ENCODE data around the gene HRH2.

Gene HRH2

DNA sequence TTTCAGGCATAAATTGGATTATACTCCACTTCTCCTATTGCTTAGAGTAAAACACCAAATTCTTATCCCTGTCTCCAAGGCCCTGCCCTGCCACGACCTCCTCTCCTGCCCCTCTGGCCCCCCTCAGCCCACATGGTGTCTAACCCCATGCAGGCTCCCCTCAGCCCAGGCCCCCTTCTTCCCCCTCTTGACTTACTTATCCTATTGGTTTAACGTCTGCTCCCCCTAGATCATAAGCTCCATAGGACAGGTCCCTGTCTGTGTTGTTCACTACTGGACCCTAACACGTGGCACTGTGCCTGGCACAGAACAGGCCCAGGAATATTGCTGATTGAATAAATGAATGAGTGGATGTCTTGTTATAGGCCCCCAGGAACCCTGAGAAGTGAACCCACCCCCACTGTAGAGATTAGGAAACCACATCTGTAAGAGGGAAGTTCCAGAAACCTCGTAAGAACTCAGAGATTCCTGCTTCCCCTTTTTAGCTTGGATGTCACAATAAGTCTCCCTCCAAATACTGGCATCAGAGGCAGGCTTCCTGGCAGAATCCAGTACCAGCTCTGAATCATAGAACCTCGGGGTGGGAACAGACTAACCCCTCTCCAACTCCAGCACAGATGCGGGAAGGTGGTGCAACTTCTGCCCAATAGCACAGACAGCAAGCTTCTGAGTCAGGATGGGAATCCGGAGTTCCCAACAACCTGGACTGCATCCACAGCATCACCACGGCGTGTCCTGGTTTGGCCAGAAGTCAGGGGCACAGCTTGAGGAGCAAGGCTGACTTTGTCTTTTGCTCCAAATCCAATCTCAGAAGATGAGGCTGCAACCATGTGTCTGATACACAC lies 31.5 kb downstream of the HRH2 start:
- Mint-ChIP-seq H3K27ac (no peak overlapping the region), H3K36me3 (peaks cover 6% of the 10 kb centered on the region), H3K9me3 (ENCODE audit: low read depth) (no peaks in the 10 kb centered on the region), H3K4me3 (no peak overlapping the region), H3K4me1 (ENCODE audit: low read depth) (peaks cover 48% of the 10 kb centered on the region), H3K27me3 (no peaks in the 10 kb centered on the region)

DNA sequence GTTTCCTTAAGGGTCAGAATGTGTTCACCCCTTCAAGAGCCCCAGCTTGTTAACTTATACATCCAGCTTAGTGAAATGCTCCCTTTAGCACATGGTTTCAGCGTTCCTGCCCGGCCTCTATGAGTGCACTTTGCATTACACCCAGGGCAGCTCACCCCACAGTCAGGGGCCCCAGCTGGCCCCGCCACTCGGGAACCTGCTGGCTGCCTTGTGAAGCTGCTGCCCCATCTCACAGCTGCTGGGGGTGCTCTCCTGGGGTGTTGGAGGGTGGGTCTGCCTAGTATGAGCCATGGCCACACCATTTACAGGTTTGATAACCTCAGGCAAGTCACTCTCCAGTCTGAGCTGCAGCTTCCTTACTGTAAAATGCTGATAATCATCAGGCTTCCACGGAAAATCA lies 32.2 kb downstream of the HRH2 start:
- H3K4me3 Mint-ChIP-seq, result no peak overlapping the region
- peaks cover 43% of the 10 kb centered on the region for H3K4me1 Mint-ChIP-seq (ENCODE audit: low read depth)
- H3K36me3 Mint-ChIP-seq, result peaks cover 3% of the 10 kb centered on the region
- H3K27me3 Mint-ChIP-seq, result no peaks in the 10 kb centered on the region
- H3K9me3 Mint-ChIP-seq (ENCODE audit: low read depth), result no peaks in the 10 kb centered on the region
- H3K27ac Mint-ChIP-seq, result no peak overlapping the region

DNA sequence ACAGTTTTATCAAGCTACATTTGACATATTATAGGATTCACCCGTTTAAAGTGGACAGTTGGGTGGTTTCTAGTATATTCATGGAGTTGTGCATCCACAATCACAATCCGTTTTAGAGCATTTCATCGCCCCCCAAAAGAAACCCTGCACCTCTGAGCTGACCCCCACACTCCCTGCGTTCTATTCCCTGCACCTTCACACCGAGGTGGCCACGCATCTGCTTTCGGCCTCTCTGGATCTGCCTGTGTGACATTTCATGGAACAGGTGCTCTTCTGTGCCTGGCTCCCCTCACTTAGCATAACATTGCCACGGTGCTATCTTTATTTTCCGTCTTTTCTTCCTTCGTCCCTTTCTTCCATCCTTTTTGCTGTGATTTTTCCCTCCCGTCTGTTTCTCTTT lies 32.7 kb downstream of the HRH2 start:
- no peaks in the 10 kb centered on the region for H3K9me3 Mint-ChIP-seq (ENCODE audit: low read depth)
- no peaks in the 10 kb centered on the region for H3K27me3 Mint-ChIP-seq
- H3K4me3 Mint-ChIP-seq, result no peak overlapping the region
- H3K36me3 Mint-ChIP-seq, result peaks cover 3% of the 10 kb centered on the region
- peaks cover 44% of the 10 kb centered on the region for H3K4me1 Mint-ChIP-seq (ENCODE audit: low read depth)
- peak overlapping the region; percentile 59 for H3K27ac Mint-ChIP-seq

DNA sequence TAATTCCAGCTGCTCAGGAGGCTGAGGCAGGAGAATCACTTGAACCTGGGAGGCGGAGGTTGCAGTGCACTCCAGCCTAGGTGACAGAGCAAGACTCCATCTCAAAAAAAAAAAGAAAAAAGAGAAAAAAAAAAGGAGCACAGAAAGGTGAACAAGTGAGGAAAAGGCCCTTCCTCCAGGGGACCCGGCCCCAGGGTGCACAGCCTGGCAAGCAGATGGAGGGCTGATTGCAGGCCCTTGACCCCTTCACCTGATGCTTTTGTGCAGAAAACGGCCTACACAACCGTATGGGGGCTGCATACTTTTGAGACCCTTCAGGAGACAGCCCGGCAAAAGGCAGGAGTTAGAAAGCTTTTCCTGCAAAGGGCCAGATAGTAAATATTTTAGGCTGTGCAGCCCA lies 33.9 kb downstream of the HRH2 start:
- peaks cover 52% of the 10 kb centered on the region for H3K4me1 Mint-ChIP-seq (ENCODE audit: low read depth)
- H3K36me3 Mint-ChIP-seq, result peaks cover 3% of the 10 kb centered on the region
- no peaks in the 10 kb centered on the region for H3K9me3 Mint-ChIP-seq (ENCODE audit: low read depth)
- no peaks in the 10 kb centered on the region for H3K27me3 Mint-ChIP-seq
- H3K4me3 Mint-ChIP-seq, result no peak overlapping the region
- peak overlapping the region; percentile 28 for H3K27ac Mint-ChIP-seq

DNA sequence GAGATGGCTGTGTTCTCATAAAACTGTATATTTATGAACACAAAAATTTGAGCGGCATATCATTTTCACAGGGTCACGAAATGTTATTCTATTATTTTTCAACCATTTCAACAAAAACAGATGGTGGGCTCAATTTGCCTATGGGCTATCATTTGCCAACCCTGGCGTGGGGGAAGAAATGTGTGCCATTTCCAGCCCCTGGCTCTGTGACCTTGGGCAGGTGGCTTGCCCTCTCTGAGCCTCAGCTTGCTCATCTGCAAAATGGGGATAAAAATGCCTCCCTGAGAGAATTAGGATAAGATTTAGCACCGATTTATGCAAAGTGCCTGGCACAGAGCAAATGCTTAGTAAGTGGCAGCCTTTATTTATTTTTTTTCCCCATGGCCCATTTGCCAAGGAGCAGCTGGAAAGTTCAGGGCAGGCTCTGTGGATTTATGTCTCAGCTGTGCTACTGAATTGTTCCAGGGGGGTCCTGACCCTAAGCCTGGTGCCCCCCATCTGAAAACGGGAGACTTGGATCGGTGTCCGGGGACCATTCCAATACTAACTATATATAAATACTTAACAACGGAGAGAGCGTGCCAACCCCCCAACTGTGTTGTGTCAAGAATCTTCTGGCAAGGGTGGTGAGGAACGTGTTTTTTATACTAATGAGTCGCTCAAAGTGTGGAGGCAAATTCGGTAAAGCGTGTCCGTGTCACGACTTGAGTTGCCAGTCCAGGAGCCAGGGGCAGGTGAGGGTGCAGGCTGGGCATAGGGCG lies 34.5 kb downstream of the HRH2 start:
- H3K36me3 Mint-ChIP-seq, result peaks cover 3% of the 10 kb centered on the region
- peaks cover 53% of the 10 kb centered on the region for H3K4me1 Mint-ChIP-seq (ENCODE audit: low read depth)
- H3K27me3 Mint-ChIP-seq, result no peaks in the 10 kb centered on the region
- peak overlapping the region; percentile 28 for H3K27ac Mint-ChIP-seq
- no peak overlapping the region for H3K4me3 Mint-ChIP-seq
- H3K9me3 Mint-ChIP-seq (ENCODE audit: low read depth), result no peaks in the 10 kb centered on the region

DNA sequence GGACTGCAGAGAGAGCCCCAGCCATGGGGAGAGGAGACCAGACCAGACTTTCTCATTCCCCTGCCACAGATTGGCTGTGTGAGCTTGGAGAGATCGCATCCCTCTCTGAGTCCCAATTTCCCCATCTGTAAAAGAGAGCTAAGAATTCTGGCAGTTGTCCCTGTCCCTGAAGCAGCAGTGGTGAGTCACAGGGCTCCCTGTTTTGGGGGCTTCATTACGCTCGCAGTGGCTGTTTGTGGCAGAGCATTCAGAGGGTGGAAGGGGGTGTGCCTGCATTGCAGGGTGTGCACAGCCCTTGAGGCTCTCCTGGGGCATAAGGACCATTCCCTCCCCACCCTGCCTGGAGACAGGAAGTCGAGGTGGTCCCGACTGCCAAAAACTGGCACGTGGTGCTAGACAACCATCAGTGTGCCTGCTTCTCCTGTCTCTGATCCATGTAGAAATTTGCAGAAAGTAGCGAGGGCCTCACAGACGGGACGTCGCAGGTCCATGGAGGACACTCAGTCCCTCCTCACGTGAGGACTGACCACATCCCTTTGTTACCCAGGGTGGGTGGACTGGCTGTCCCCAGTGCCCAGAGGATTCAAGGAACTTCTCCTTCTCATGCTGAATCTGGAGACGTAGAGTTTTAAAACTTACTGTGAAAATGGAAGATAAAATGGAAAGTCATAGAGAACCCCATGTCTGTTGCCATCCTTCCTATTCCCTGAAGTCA lies 35.3 kb downstream of the HRH2 start:
- H3K4me3 Mint-ChIP-seq, result no peak overlapping the region
- H3K36me3 Mint-ChIP-seq, result peaks cover 3% of the 10 kb centered on the region
- peaks cover 57% of the 10 kb centered on the region for H3K4me1 Mint-ChIP-seq (ENCODE audit: low read depth)
- no peaks in the 10 kb centered on the region for H3K27me3 Mint-ChIP-seq
- H3K9me3 Mint-ChIP-seq (ENCODE audit: low read depth), result no peaks in the 10 kb centered on the region
- H3K27ac Mint-ChIP-seq, result peak overlapping the region; percentile 64

DNA sequence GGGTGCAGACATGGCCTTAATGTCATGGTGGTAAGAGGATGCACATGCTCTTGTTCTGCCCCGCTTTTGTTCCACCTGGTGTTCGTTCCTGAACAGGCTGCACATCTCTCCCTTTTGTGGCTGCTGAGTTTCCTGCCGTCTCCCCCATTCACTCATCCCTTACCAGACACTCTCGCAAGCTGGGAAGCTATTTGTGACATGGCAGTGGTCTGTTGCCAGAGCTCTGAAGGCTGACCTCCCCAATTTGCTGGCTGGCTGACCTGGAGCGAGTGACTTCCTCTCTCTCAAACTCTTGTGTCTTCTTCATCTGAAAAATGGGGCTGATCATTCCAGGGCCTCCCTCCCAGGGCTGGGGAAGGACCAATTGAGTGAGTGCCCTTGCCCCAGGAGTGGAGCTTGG lies 35.9 kb downstream of the HRH2 start:
- H3K9me3 Mint-ChIP-seq (ENCODE audit: low read depth), result no peaks in the 10 kb centered on the region
- peaks cover 3% of the 10 kb centered on the region for H3K36me3 Mint-ChIP-seq
- no peaks in the 10 kb centered on the region for H3K27me3 Mint-ChIP-seq
- peaks cover 57% of the 10 kb centered on the region for H3K4me1 Mint-ChIP-seq (ENCODE audit: low read depth)
- no peak overlapping the region for H3K4me3 Mint-ChIP-seq
- H3K27ac Mint-ChIP-seq, result peak overlapping the region; percentile 64

DNA sequence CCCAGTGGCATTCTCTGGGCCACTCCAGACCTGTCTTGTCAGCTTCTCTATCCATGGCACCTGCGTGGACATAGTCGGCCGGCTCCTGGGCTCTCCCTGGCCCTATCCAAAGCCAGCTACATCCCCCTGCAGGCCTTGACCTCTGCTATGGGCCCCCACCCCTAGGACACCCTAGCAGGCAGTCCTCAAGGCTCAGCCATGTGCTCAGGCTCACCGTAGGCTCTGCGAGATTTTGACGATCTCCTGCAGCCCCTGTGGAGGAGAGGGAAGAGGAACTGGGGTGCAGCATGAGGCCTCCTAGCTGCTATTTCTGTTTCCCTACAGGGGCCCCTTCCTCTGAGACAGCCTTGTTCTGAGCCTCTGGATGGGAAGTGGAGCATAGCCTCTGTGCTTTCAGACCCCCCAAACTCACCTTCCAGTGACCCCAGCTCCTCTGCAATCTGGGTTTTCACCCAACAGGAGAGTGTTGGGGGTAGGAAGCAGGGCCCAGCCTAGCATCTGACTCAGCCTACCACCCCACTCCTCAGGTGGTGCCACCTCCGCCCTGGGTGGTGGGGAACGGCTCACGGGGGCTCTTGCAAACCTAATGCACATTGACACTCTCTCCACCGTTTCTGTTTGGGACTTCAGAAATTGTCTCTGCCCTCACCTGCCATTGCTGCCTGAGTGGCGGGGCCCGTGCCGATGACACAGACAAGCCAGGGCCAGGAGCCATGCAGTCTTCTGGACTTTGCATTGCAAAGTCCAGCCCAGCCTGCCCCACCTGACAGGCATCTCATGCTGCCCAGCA lies 36.7 kb downstream of the HRH2 start:
- Mint-ChIP-seq H3K4me3 (no peak overlapping the region), H3K27ac (peak overlapping the region; percentile 58), H3K36me3 (peaks cover 3% of the 10 kb centered on the region), H3K4me1 (ENCODE audit: low read depth) (peaks cover 50% of the 10 kb centered on the region), H3K27me3 (no peaks in the 10 kb centered on the region), H3K9me3 (ENCODE audit: low read depth) (no peaks in the 10 kb centered on the region)

DNA sequence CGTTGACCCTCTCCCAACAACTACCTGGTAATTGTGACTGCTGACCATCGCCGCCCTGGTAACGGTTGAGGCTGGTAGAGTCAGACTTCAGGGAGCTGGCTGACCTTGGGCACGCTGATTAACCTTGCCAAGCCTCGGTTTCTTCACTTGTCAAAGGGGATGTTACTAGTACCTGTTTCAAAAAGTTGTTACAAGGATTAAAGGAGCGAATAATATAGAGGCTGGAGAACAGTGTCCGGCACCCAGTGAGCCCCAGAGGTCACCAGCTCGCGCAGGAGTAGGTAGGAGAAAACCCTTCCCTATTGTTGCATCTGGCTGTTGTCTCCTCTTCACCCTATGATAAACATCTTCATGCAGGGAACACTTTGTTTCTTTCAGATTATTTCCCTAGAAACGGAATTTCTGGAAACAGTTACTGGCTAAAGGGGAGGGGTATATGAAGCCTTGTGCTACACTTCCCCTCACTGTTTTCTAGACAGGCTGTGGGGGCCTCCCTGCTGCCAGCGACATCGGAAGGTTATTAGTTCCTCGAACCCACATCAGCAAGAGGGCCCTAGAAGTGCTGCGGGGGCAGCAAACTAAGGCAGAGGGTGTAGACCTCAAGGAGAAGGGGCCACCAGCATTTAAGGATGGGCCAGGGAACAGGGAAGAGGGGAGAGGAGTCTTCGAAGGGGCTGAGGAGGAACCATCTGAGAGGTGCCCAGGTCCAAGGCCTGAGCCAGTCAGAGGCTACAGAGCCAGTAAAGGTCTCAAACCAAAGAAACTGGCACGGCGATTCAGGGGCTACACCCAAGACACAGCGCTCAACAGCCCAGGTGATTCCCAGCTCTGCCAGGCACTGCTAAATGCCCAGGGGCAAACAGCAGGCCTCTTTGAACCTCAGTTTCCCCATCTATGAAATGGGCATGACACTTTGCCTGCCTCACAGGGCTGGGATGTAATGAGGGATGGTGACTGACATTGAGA lies 37.6 kb downstream of the HRH2 start:
- no peaks in the 10 kb centered on the region for H3K9me3 Mint-ChIP-seq (ENCODE audit: low read depth)
- H3K36me3 Mint-ChIP-seq, result peaks cover 8% of the 10 kb centered on the region
- H3K27ac Mint-ChIP-seq, result peak overlapping the region; percentile 90
- H3K4me1 Mint-ChIP-seq (ENCODE audit: low read depth), result peaks cover 45% of the 10 kb centered on the region
- no peaks in the 10 kb centered on the region for H3K27me3 Mint-ChIP-seq
- peak overlapping the region; percentile 31 for H3K4me3 Mint-ChIP-seq

DNA sequence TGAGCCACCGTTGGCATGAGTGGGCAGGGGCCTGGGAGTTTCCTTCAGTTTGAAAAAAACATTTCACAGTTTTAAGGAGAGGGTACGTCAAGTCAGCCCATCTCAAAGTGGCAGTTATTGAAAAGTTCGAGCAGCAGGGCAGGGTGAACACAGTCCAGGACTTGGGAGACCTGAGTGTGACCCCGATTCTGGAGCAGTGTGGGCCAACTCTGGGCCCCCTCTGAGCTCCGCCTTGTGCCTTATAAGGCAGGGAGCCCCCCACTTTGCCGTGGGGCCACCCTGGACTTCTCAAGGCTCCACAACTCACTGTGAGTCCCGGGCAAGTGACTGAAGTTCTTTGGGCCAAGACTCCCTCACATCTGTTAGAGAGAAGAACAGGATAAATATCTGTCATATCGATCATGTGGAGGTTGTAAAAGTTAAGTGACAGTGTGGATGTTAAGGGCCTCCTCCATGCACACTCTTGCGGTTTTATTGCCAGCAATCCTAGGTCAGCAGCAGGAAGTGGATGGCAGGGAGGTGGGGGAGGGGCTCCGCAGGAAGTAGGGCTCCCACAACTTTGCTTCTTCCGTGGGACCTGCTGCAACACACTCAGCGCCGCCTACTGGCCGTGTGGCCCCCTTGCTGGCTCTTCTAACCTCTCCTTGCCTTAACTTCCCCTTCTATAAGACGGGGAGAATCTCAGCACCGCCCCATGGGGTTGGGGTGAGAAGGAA lies 38.4 kb downstream of the HRH2 start:
- Mint-ChIP-seq H3K4me1 (ENCODE audit: low read depth) (peaks cover 37% of the 10 kb centered on the region), H3K27me3 (no peaks in the 10 kb centered on the region), H3K9me3 (ENCODE audit: low read depth) (no peaks in the 10 kb centered on the region), H3K27ac (peak overlapping the region; percentile 90), H3K36me3 (peaks cover 5% of the 10 kb centered on the region), H3K4me3 (peak overlapping the region; percentile 65)

DNA sequence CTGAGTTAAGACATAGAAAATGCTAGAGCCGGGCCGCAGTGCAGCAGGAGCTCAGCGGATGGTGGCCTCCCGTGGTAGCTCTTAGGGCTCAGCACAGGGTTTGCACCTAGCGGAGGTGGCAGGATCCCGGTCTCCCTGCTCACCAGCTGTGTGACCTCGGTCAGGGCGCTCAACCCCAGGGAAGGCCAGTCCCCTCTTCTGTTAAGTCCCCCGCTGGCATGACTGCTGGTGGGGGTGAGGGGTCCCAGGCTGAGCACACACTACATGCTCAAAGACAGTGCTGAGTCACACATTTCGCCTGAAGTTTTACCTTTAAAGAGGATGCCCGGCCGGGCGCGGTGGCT lies 39.0 kb downstream of the HRH2 start:
- peaks cover 37% of the 10 kb centered on the region for H3K4me1 Mint-ChIP-seq (ENCODE audit: low read depth)
- H3K9me3 Mint-ChIP-seq (ENCODE audit: low read depth), result no peaks in the 10 kb centered on the region
- peak overlapping the region; percentile 90 for H3K27ac Mint-ChIP-seq
- no peak overlapping the region for H3K4me3 Mint-ChIP-seq
- no peaks in the 10 kb centered on the region for H3K27me3 Mint-ChIP-seq
- H3K36me3 Mint-ChIP-seq, result peaks cover 9% of the 10 kb centered on the region

DNA sequence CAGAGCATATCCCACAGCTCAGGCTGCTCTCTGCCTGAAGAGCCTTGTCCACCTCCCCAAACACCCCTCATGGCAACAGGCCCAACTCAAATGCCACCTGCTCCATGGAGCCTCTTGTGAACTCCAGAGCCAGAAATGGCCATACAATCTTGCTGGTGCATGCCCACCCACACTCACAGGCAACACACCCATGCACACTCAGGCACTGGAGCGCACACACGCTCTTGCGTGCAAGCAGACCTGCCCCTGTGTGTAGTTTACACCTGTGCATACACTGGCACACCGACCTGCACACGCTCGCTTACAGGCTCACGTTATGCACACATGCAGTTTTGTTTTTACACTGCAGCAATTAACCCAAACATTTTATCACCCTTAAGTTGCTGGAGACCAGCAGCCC lies 40.0 kb downstream of the HRH2 start:
- H3K27ac Mint-ChIP-seq, result peak overlapping the region; percentile 10

DNA sequence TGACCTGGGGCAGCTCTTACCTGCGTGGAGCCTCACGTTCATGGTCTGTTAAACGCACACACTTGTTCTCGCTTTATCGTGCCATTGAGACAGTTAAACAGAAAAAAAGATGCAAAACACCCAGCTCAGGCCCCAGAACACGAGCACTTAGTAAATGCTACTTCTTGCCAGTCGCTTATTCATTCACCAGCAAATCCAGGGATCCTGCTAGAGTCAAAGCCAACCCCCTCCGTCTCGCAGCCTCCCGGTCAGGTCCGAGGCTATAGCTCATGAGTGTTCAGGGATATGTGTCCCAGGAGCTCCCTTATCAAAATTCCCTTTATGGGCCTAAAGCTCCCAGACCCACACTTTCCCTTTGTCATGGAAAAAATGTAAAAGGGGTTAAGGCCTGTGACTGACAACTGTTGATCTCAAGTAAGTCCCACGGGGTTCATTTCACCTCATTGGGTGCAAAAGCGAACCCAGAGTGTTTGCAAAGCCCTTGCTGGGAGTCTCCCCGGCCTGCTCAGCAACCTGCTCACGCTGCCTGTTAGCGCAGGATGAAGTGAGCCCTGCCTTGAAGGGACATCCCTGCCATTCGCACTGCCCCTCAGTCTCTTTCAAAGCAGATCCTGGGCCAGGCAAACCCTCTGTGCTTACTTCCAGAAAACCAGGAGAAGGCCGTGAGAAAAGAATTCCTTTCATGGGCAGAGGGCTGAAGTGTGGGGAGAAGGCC lies 40.7 kb downstream of the HRH2 start:
- Mint-ChIP-seq H3K36me3 (peaks cover 16% of the 10 kb centered on the region), H3K4me3 (no peak overlapping the region), H3K4me1 (ENCODE audit: low read depth) (peaks cover 27% of the 10 kb centered on the region), H3K9me3 (ENCODE audit: low read depth) (no peaks in the 10 kb centered on the region), H3K27me3 (no peaks in the 10 kb centered on the region), H3K27ac (no peak overlapping the region)

More for the DNA sequence above, 40.0 kb downstream of the HRH2 start:
- Mint-ChIP-seq H3K4me1 (ENCODE audit: low read depth) (peaks cover 33% of the 10 kb centered on the region), H3K36me3 (peaks cover 12% of the 10 kb centered on the region), H3K4me3 (no peak overlapping the region), H3K9me3 (ENCODE audit: low read depth) (no peaks in the 10 kb centered on the region), H3K27me3 (no peaks in the 10 kb centered on the region)
